Measurements from ENCODE around the gene UNC5B.
"Not testable (repeated sequence)": the region's sequence is repeated elsewhere in the genome, so short reads cannot be mapped to it uniquely, and the experiment has no call there.

UNC5B gene

DNA sequence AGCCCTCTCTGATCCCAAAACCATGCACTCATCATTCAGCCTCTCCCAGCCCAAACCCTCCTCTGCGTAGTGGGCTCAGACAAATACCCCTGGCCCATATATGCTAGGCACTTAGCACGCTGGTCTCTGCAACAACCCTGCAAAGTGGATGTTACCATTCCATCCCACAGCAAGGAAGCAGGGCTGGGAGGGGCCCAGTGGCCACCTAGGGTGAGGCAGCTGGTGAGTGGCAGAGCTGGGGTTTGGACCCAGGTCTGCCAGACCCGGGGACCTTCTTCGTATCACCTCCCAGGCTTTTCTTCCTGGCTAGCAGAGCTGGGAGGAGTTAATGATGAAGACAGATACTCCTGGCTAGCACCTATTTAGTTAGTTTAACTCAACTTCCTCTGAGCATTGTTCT lies 73.6 kb downstream of the UNC5B start:
- DNase-seq: no peak

DNA sequence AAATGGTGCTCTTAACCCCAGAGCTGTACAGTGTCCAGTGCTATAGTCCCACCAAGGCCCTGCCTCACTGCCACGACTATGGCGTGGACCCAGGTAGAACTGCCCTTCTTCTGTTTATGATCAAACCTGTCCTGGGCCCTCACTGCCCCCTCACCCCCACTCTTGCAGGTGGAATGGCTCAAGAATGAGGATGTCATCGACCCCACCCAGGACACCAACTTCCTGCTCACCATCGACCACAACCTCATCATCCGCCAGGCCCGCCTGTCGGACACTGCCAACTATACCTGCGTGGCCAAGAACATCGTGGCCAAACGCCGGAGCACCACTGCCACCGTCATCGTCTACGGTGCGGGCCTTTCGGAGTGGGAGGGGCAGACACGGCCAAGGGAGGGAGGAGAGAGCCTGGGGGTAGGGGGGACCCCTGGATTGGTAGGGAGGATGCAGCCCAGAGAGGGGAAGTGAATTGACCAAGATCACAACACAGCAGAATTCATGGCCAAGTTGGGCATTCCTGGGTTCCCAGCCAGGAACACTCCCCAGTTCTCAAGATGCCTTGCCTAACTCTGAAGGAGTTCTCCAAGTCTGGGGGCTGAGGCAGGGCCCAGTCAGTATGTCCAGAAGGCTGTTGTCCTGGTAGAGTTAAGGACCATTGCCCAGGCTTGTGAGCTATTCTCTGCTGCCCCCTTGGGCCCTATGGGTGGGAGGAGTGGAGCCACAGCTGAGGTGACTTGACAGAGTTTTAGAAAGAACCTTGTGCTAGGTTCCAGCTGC lies 74.3 kb downstream of the UNC5B start:
- DNase-seq: no peak

- DNase-seq: no peak
Observed at GRCh38 chr10:71287456-71287855, 75.1 kb downstream of the UNC5B start.

- no peak for DNase-seq
Observed at GRCh38 chr10:71288461-71288860, 76.1 kb downstream of the UNC5B start.

- no peak for DNase-seq
Observed at GRCh38 chr10:71289421-71290130, 77.2 kb downstream of the UNC5B start.

DNA sequence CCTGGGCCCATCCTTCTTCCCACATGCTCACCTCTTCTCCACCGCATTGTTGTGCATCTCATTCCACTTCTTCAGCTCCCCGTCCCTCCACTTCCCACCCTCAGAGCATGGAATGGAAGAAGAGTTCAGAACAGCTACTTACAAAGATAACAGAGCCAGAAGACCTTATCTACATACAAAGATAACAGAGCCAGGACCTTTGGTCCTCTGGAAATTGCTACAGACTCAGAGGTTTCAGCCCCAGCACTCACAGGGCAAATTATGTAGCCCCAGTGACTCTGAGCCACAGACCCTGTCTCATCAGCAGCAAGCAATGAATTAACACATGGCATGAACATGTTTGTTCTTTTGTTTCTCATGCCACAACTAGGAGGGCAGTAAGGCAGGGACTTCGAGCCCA lies 78.0 kb downstream of the UNC5B start:
- no peak for DNase-seq

DNA sequence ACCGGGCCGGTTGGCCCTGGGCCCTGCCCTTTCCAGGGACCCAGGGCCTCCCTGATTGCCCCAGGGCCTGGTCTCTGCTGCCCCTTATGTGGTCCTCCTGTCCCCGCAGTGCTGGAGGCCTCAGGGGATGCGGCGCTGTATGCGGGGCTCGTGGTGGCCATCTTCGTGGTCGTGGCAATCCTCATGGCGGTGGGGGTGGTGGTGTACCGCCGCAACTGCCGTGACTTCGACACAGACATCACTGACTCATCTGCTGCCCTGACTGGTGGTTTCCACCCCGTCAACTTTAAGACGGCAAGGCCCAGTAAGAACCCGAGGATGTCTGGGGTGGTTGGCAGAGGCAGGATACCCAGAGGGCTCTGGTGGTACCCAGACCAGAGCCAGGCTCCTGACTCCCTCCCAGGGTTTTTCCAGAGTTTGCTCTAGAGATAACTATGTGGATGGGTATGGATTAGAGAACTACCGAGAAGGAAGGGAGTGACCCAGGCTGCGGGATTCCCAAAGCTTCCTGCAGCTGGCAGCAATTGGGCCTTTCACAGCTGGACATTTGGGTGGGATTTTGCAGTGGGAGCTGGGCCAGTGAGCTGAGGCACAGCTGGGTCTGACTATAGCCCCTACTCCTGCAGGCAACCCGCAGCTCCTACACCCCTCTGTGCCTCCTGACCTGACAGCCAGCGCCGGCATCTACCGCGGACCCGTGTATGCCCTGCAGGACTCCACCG lies 78.6 kb downstream of the UNC5B start:
- DNase-seq: no peak

- DNase-seq: no peak
Observed at GRCh38 chr10:71291528-71291900, 79.1 kb downstream of the UNC5B start.

DNA sequence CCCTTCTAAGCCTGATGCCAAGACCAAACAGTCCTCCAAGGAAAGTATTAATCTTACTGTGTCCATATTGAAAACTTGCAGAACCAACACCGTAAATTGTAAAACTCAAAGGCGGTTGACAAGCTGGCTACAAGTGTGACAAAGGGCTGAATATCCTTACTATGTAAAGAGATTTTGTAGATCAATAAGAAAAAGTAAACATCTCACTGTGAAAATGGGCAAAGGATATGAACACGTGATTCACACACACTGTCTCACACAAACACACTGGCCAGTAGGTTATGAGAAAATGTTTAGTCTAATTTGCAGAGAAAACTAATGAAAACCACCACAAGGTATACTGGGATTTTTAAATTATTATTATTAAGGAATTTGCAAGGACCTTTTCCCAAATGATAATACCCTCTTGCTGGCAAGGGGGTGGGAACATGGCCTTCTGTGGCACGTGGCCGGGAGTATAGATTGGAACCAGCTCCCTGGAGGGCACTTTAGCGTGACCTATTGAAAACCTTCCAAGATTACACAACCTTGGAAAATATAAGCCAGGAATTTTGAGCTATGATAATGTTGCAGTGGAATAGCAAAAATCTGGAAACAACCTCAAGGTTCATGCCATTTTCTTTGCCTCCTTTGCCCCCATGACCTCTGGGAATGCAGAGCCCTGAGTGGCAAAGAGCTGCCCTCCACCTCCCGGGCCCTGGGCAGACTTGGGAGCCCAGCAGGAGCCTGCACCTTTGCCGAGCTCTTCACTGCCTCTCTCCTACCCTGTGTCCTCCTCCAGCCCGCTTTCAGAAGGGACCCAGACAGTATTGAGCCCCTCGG lies 80.5 kb downstream of the UNC5B start:
- no peak for DNase-seq

GRCh38 chr10:71293446-71294084 lies 81.2 kb downstream of the UNC5B start:
- DNase-seq: peak; percentile 25

GRCh38 chr10:71294091-71294561 lies 81.8 kb downstream of the UNC5B start:
- DNase-seq: no peak

GRCh38 chr10:71294856-71295255 lies 82.5 kb downstream of the UNC5B start:
- no peak for DNase-seq

GRCh38 chr10:71295641-71296040 lies 83.3 kb downstream of the UNC5B start:
- DNase-seq: no peak

GRCh38 chr10:71296086-71296485 lies 83.7 kb downstream of the UNC5B start:
- no peak for DNase-seq

DNA sequence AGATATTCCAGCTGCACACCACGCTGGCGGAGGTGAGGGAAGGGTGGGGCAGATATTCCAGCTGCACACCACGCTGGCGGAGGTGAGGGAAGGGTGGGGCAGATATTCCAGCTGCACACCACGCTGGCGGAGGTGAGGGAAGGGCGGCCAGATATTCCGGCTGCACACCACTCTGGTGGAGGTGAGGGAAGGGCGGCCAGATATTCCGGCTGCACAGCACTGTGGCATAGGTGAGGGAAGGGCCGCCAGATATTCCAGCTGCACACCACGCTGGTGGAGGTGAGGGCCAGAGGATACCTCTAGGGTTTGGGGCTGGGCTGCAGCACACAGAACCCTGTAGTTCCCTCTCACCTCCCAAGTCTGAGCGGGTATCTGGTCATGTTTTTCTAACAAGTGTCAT lies 84.4 kb downstream of the UNC5B start:
- DNase-seq: not testable (repeated sequence)

- no peak for DNase-seq
Observed at GRCh38 chr10:71297343-71297742, 85.0 kb downstream of the UNC5B start.

DNA sequence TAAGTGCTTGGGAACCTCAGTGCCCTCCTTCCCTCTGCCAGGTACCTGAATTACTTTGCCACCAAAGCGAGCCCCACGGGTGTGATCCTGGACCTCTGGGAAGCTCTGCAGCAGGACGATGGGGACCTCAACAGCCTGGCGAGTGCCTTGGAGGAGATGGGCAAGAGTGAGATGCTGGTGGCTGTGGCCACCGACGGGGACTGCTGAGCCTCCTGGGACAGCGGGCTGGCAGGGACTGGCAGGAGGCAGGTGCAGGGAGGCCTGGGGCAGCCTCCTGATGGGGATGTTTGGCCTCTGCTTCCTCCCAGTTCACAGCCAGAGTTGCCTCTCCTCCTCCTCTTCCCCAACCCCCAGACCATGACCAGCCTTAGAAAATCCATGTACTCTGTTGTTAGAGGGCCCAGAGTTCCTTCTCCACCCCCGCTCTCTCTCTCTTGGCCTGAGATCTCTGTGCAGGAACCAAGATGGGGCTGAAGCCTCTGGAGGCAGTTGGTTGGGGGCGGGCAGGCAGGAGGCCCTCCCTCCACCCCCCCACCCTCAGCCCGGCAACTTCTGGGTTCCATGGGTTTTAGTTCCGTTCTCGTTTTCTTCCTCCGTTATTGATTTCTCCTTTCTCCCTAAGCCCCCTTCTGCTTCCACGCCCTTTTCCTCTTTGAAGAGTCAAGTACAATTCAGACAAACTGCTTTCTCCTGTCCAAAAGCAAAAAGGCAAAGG lies 86.9 kb downstream of the UNC5B start:
- no peak for DNase-seq

DNA sequence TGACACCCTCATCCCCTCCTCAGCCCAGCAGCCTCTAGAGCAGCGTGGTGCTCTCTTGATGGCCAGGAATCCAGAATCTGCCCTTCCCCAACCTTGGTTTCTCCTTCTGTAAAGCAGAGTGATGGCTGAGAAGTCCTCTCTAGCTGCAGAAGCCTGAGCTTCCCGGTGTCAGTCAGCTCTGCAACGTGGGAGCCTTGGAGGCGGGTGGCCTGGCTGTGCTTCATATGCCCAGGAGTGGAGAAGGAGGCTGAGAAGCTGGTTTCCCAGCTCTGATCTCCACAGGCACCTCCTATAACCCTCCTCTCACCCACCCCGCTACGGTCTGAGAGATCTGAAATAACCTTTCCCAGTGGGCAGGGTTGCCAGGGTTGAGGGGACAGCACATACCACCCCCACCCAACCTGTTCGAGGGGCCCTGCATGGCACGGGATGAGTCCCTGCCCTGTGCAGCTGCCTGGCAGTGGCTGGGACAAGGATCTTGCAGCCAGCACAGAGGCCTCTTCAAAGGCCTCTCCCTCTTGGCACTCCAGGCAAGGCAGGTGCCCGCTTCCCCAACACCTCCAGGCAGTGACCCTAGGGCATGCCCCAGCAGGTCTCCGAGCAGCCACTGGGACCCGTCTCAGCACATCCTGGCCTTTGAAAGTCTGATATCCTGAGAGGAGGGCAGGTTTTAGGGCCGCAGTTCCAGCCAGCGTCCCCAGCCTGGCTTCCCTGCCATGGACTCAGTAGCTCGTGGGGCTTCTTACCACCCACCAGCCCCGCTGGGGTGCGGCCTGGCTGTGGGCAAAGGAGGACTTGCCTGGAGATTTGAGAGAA lies 88.4 kb downstream of the UNC5B start:
- DNase-seq: no peak

DNA sequence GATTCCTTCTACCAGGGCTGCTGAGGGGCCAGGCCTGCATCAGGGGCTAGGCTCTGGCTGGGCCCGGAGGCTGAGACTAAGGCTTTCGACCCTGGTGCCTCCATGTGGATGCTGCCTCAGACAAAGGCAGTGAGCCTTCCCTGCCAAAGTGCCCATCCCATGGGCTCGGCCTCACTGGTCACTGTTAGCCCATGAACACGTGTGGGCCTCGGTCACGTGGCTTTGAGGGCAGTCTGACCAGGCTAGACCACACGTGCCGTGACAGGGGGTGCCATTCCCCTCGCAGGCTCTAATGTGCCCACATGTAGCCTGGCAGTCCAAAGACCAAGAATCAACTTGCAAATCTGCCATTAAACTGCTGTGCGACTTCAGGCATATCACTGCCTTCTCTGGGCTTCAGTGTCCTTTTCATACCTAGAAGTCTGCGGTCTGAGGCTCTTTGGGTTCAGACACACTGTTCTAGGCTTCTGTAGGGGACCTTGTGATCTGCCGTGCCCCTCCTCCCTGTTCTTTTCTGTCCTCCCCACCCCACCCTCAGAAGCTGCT lies 89.1 kb downstream of the UNC5B start:
- no peak for DNase-seq

DNA sequence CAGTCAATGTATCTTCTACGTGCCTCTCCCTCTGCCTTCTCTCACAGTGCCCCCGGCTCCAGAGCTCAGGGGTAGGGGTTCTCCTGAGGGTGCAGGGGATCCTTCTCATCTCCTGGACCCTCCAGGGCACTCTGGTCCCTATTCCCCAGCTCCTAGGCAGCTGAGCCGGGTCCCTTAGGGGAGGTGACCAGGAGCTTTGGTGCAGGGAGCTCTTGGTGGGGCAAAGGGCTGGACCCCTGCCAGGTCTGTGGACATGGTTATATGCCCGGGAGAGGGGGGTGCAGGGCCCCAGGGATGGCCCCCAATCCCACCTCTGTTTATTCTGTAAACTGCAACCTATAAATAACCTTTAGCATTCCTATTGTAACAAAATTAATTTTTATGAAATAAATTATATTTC lies 90.1 kb downstream of the UNC5B start:
- no peak for DNase-seq
